ENCODE data around the gene ZBTB47.

The ZBTB47 gene

GRCh38 chr3:42660131-42660715 lies 6.7 kb downstream of the ZBTB47 start:
- DNase-seq (ENCODE audit: low read depth): no peak
- no peak overlapping the region for H3K4me3 ChIP-seq (ENCODE audit: low read depth, low read length)
- no peak for TF ChIP-seq CTCF (conservative IDR thresholded peaks at IDR 0.05; ENCODE audit: low read depth, low read length)

- H3K4me3 ChIP-seq (ENCODE audit: low read depth, low read length): no peak overlapping the region
- no peak for DNase-seq (ENCODE audit: low read depth)
- no peak for TF ChIP-seq CTCF (conservative IDR thresholded peaks at IDR 0.05; ENCODE audit: low read depth, low read length)
These were observed 7.4 kb downstream of the ZBTB47 start for GRCh38 chr3:42660898-42661297.

- TF ChIP-seq CTCF (conservative IDR thresholded peaks at IDR 0.05; ENCODE audit: low read depth, low read length): no peak
- no peak for DNase-seq (ENCODE audit: low read depth)
- no peak overlapping the region for H3K4me3 ChIP-seq (ENCODE audit: low read depth, low read length)
These were observed 8.1 kb downstream of the ZBTB47 start for GRCh38 chr3:42661593-42662022.

GRCh38 chr3:42662037-42662812 lies 8.7 kb downstream of the ZBTB47 start:
- TF ChIP-seq CTCF (conservative IDR thresholded peaks at IDR 0.05; ENCODE audit: low read depth, low read length): no peak
- H3K4me3 ChIP-seq (ENCODE audit: low read depth, low read length): no peak overlapping the region
- DNase-seq (ENCODE audit: low read depth): no peak

GRCh38 chr3:42662813-42663535 lies 9.5 kb downstream of the ZBTB47 start:
- DNase-seq (ENCODE audit: low read depth): no peak
- no peak for TF ChIP-seq CTCF (conservative IDR thresholded peaks at IDR 0.05; ENCODE audit: low read depth, low read length)
- no peak overlapping the region for H3K4me3 ChIP-seq (ENCODE audit: low read depth, low read length)

GRCh38 chr3:42663581-42664437 lies 10.3 kb downstream of the ZBTB47 start:
- TF ChIP-seq CTCF (conservative IDR thresholded peaks at IDR 0.05; ENCODE audit: low read depth, low read length): no peak
- DNase-seq (ENCODE audit: low read depth): no peak
- H3K4me3 ChIP-seq (ENCODE audit: low read depth, low read length): no peak overlapping the region

All from choroid plexus epithelial cell (primary cell).